HG02970 (cell line): ENCODE data around the gene ANKRD34B.

Experiments used
- ATAC-seq: cut with Tn5 transposase; IDR thresholded peaks from one replicate; pipeline ENCODE4 v1.9.1; 2021; ENCODE audit warnings: mild to moderate bottlenecking, moderate library complexity, moderate number of reproducible peaks; ENCODE audit not compliant: unreplicated experiment, low FRiP score

Gene ANKRD34B

DNA sequence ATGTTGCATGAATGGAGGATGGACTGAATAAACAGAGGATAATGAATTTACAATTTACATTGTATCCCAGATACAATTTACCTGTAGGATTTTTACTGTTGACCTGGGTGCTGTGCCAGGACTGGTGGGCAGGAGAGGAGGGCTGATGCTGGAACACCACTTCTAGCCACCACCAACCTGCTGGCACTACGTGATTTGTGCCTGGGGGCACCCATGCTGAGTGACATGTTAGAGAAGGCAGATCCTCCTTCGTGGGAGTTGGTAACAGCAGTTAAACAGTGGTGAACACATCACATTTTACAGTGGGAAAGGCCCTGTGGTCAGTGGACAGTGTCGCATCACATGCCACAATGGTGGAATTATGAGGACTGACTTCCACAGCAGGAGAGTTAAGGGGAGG is 3.0 kb upstream of the ANKRD34B start:
- no peak for ATAC-seq

DNA sequence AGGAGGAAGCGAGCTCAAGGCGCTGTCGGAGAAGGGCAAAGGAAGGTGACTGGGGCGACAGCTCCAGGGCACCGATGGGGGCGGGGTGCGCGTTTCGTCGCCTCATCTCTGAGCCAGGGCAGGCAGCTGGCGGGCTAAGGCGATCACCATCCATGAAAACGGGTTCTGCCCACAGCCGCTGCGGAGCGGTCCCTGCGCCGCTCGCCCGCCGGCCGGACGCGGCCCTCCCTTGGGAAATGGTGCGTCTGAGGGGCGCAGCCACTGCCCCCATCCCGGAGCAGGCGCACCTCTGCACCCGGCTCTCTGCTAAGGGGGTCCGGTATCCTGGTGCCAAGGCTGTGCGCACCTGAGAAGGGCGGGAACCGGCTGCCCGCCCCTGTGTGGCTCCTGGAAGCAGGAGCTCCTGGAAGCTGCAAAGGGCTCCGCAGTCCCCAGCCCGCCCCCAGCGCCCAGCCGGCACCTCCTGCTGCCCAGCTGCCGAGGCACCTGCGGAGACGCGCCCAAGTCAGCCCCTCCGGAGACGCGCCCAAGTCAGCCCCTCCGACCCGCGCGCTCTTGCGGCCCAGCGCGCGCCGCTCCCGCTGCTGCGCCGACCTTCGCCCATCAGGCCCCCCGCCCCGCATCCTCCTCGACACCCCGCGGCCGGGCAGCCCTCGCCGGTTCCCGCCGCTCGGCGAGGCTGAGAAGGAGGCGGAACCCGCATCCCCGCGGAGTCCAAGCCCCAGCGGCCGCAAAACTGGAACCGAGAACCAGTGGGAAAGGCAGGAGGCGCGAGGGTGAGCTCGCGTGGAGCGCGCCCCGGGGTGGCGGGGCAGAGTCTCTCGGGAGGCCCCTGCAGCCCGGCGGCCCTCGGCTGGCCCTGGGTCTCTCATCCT is 757 bp downstream of the ANKRD34B start:
- ATAC-seq: no peak

DNA sequence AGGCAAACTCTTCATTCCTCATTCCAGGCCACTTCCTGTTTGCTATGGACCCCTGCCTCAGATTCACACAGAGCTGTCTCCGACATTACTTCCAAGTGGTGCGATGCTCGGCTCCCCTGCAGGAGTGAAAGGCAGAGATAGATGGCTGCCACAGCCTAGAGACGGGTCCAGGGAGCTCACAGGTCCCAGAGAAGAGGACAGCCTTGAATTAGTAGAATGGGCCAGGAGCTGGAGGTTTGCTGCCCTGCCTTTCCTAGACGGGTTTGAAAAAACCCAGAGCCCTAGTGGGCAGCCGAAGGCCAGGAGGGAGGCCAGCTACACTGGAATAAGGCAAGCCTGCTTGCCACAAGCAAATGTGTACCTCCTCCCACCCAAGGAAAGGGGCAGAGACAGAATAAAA is 1.8 kb downstream of the ANKRD34B start:
- ATAC-seq: no peak

DNA sequence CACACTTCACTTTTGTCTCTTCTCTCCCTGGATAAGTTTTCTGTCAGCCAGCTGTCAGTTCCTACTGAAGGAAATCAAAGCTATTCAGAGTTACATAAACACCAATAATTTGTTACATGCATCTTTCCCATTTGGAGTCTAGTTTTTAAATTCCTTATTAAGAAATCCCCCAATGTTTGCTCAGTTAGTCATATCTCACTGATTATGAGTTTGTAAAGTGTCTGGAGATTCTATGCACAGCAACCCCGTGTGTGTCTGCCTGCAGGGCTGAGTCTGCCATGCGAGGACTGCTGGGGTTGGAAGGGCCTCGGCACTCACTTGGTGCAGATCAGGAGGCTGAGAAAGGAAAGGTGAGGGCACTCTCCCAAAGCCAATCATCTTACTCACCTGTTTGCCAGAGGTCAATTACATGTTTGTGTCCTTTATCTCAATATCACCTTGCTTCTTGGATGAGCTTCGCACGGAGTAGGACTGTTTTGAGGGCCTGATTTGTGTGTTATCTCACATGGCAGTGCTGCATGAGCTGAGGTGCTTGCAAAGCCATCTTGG is 3.3 kb downstream of the ANKRD34B start:
- no peak for ATAC-seq

DNA sequence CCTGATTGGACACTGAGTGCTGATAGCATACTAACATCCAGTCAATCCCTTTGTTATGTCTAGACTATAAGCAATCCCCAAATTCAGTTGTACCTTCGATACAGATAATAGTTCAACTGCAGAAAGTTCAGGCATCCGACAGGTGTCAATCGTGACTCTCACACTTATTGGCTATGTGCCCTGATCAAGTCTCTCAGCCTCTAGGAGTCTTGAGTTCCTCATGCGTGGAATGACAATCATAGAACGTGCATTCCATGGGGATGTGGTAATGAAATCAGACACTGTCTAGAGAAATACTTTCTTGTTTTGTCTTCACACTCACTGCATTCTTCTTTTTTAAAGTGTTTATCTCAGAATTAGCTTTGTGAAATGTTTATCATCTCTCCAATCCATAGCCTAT is 4.8 kb downstream of the ANKRD34B start:
- ATAC-seq: no peak

DNA sequence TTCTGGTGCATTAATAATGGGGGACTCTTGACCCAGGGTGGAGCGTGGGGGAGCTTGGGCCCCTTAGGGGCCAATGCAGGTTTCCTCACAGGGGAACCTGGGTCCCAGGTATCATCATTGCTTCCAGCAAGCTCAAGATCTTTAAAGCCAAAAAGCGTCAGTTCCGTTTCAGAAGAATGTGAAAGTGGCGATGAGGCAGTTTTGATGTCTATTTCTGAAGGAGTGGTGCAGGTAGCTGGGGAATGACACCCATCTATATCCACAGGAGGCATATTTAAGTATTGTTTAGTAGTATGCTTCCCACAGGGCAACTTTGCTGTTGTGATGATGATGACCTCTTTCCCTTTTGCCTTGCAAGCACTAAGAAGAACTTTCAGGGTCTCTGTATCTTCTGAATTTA is 10.8 kb downstream of the ANKRD34B start:
- no peak for ATAC-seq

DNA sequence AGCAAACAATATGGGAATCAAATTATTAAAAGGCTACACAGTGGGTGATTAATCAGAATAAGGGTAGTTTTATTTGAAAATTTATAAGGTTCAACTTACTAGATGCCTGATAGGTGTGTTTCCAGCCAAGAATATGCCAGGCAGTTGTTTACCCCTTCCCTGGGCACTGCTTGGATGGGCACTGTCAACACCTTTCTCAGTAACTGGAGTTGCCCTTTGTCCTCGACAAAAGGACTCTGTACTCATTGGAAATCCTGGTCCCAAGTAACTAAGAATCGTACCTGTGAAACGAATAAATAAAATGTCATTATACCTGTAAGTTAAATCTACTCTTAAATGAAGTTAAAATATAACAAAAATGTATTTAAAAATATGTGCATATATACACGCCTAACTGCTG is 15.0 kb downstream of the ANKRD34B start:
- no peak for ATAC-seq

DNA sequence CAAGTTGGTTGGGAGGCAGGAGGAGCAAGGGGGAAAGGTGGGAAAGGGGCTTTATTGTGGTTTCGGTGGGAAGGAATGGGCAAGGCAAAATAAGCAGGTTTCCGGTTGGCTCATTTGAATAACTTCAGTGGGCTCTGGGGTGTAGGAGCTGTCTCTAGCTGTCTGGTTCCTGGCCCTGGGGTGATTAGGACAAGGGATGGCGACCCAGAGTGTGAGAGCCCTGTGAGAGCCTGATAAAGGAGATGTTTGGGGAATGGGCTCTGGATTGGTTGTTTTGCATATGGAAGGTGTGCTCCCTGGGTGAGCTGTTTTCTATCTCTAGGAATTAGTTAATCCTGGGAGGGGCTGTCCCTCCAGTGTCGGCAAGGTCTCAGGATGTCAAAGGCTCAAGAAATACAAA is 15.4 kb downstream of the ANKRD34B start:
- no peak for ATAC-seq

DNA sequence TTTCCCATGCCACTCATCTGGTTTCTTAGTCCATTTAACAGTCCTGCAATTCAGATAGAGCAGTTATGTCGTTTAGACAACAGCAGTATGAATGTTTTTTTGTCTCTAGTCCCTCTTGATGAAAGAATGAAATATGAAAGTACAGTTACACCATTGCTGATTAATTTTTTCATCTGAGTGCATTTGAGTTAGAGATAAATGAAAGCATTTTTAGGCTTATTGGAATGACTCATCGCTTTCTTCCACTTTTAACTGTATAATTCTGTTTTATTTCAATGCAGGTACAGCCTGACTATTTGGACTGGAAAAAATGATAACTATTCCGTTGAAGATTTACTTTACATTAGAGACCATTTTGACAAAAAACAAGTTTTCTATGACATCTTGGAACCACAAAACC is 28.7 kb downstream of the ANKRD34B start:
- ATAC-seq: no peak

DNA sequence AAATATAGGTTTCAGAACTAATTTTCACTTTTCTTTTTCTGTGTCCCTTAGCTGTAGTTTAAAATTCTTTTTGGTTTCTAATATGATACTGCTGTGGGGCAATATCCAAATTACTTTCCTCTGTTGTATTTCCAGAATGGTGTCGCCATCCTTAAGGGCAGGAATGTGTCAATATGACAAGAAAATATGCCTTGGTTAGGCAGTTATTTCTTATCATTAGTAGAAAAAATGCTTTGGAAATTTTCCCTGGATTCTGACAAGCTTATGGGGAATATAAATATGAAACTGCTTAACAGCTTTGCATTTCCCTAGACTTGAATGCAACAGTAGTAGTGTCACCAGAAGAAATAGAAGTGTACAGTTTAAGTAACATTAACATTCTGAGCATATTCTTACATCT is 29.4 kb downstream of the ANKRD34B start:
- no peak for ATAC-seq

DNA sequence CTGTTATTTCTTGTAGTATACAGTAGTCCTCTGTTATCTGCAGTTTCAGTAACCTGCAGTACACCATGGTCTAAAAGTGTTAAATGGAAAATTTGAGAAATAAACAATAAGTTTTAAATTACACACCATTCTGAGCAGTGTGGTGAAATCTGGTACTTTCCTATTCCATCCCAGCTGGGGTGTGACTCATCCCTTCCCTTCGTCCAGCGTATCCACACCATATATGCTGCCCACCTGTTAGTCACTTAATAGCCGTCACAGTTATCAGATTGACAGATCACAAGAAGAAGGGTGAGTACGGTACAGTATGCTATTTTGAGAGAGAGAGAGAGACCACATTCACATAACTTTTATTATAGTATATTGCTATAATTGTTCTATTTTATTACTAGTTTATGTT is 53.3 kb downstream of the ANKRD34B start:
- ATAC-seq: no peak

DNA sequence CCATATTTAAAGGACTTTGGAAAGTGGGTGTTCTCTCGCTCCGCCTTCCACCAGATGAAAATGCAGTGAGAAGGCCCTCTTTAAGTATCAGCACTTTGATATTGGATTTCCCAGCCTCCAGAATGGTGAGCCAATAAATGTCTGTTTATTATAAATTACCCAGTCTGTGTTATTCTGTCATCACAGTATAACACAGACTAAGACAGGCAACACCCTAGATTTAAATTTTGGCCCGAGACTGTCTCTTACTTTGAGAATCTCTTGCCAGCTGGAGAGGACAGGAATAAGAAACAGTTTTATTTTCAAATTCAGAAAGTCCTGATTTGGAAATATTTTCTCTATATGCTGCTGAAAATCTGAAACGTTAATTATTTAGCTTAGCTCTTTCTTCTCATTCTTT is 60.7 kb downstream of the ANKRD34B start:
- no peak for ATAC-seq

DNA sequence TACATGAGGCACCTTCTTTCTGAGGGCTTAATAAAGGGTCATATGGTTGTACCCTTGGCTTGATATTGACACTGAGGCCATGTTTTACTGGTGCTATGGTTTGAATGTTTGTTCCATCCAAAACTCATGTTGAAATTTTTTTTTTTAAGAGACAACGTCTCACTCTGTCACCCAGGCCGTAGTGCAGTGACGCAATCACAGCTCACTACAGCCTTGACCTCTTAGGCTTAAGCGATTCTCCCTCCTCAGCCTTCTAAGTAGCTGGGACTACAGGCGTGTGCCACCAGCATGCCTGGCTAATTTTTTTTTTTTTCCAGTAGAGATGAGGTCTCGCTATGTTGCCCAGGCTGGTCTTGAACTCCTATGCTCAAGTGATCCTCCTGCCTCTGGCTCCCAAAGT is 61.2 kb downstream of the ANKRD34B start:
- ATAC-seq: no peak

DNA sequence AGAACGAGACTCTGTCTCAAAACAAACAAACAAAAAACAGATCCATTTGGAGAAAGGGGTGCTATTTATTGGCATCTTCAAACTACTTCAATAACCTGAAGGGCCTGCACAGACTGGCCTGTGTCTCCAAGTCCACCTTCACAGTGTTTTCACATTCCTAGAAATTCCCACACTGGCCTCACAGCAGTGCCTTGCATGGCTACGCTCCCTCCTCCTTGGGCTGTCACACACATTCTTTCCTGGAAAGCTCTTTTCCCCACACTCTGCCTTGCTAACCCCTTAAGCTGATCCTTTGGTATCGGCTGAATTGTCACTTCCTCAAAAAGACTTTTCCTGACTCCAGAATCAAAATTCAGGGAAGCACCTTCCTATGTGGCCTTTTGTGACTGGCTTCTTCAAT is 62.4 kb downstream of the ANKRD34B start:
- ATAC-seq: no peak
